Panc1 (cell line): ENCODE results near the gene ALK. TPM values are rescaled to one million over a fixed set of nuclear protein-coding genes. Genes with fewer than 3 reads are reported as not detected.

Experiments used
- ATAC-seq: fragments of 200-7000 bp; cut with Tn5 transposase; 2 replicates; pipeline ENCODE4 v1.9.1; 2020; ENCODE audit warnings: mild to moderate bottlenecking, moderate library complexity
- BruUV-seq: library from RNA; stranded (reverse); fragments of 400-500 nt; replicated peaks from 2 replicates; lab custom pipeline; 2021; lab: Mats Ljungman, UMichigan
- CTCF ChIA-PET: fragments of 300-600 bp; sonication (Branson Sonifier 250); formaldehyde crosslinking; loops from one replicate; lab custom pipeline; 2022; ENCODE audit warnings: antibody characterized with exemption; lab: Charles Lee
- POLR2A ChIA-PET: fragments of 300-600 bp; sonication (Branson Sonifier 250); formaldehyde crosslinking; loops from one replicate; lab custom pipeline; 2022; ENCODE audit warnings: antibody characterized with exemption; lab: Charles Lee
- DNase-seq: peaks from one replicate; pipeline ENCODE4 v3.0.0-alpha.2; 2010; ENCODE audit warnings: low read depth, low spot score
- H3K27ac ChIP-seq: 2 replicates; pipeline ENCODE4 v1.5.1; 2011; ENCODE audit warnings: mild to moderate bottlenecking, low read length, inconsistent platforms
- H3K27me3 ChIP-seq: fragments of 200-500 bp; sonication (Bioruptor generic); 2 replicates; pipeline ENCODE4 v1.6.0; 2014; ENCODE audit warnings: low read length, inconsistent platforms; ENCODE audit not compliant: control insufficient read depth, insufficient read depth
- H3K36me3 ChIP-seq: fragments of 200-500 bp; sonication (Bioruptor generic); 2 replicates; pipeline ENCODE4 v1.5.1; 2014; ENCODE audit warnings: inconsistent platforms, mild to moderate bottlenecking, low read length, moderate library complexity; ENCODE audit not compliant: control insufficient read depth, insufficient read depth
- H3K4me1 ChIP-seq: 2 replicates; pipeline ENCODE4 v1.5.1; 2011; ENCODE audit warnings: inconsistent platforms, mild to moderate bottlenecking, low read length, moderate library complexity; ENCODE audit not compliant: control insufficient read depth, insufficient read depth
- H3K4me3 ChIP-seq, 2 experiments: 2 replicates each; pipeline ENCODE4 v1.5.1; 2011 to 2012; ENCODE audit warnings: low read depth in 2 of 2, low read length in 2 of 2, mild to moderate bottlenecking in 2 of 2, inconsistent platforms in 1 of 2, moderate library complexity in 1 of 2
- H3K9me3 ChIP-seq: fragments of 200-500 bp; sonication (Bioruptor generic); 2 replicates; pipeline ENCODE4 v1.5.1; 2014; ENCODE audit warnings: low read depth, mild to moderate bottlenecking, inconsistent platforms, low read length, moderate library complexity; ENCODE audit not compliant: control insufficient read depth, insufficient read depth
- CTCF ChIP-seq: fragments of 450-650 bp; IDR thresholded peaks from 2 replicates; pipeline ENCODE4 v1.5.1; 2017; ENCODE audit warnings: mild to moderate bottlenecking
- POLR2AphosphoS5 ChIP-seq: IDR thresholded peaks from 2 replicates; pipeline ENCODE4 v1.6.1; 2012; ENCODE audit warnings: mild to moderate bottlenecking, low read depth, low read length, moderate library complexity
- REST ChIP-seq, 2 experiments: IDR thresholded peaks; 2 replicates each; pipeline ENCODE4 v1.6.1; 2011 to 2012; ENCODE audit warnings: low read depth in 2 of 2, control low read depth in 1 of 2, low read length in 1 of 2, mild to moderate bottlenecking in 1 of 2, moderate library complexity in 1 of 2; ENCODE audit not compliant: insufficient read depth in 1 of 2
- SIN3A ChIP-seq: IDR thresholded peaks from 2 replicates; pipeline ENCODE4 v1.6.1; 2012; ENCODE audit warnings: low read depth, mild to moderate bottlenecking, low read length, moderate library complexity, borderline replicate concordance; ENCODE audit not compliant: insufficient read depth
- TCF7L2 ChIP-seq: IDR thresholded peaks from 2 replicates; pipeline ENCODE4 v1.6.1; 2011; ENCODE audit warnings: mild to moderate bottlenecking, low read depth, low read length, inconsistent platforms
- in situ Hi-C: cut with HindIII; loops from 2 replicates; pipeline ENCODE4 v1.10.0; 2016; ENCODE audit warnings: low sequenced_read_pairs, low pct_unique_long_range_greater_than_20kb
- intact Hi-C: fragments of 100-400 bp; cut with micrococcal nuclease; formaldehyde crosslinking; loops from one replicate; pipeline ENCODE4 v1.10.0; 2022; ENCODE audit not compliant: unreplicated experiment
- total RNA-seq: library from RNA; stranded (reverse); gene quantifications from one replicate; pipeline ENCODE4 v1.2.1, GENCODE V29; 2021; ENCODE audit not compliant: unreplicated experiment

Gene ALK
- total RNA-seq, 1 experiment from 2014 or later: not detected

GRCh38 chr2:29687121-29687520, 234.3 kb downstream of the ALK start:
- POLR2A ChIA-PET: no interaction called here
- H3K9me3 ChIP-seq: no peaks in the 10 kb centered on the region
- no peaks in the 10 kb centered on the region for H3K36me3 ChIP-seq
- ATAC-seq (no peak), DNase-seq (no peak)
- intact Hi-C loops (no loop called here), in situ Hi-C loops (no loop called here)
- BruUV-seq: no TSS peak
- no peak overlapping the region for H3K4me3 ChIP-seq
- peaks cover 2% of the 10 kb centered on the region for H3K27me3 ChIP-seq
- no peaks in the 10 kb centered on the region for H3K4me1 ChIP-seq
- CTCF ChIA-PET: no interaction called here
- no peak for TF ChIP-seq TCF7L2
- no peak for TF ChIP-seq REST (IDR thresholded peaks at IDR 0.05; ENCODE audit: insufficient read depth in 1 of 2, low read depth in 2 of 2, low read length in 1 of 2)
- TF ChIP-seq CTCF: no peak
- no peak for TF ChIP-seq SIN3A
- no peak for TF ChIP-seq POLR2AphosphoS5
- no peak overlapping the region for H3K27ac ChIP-seq

- no peaks in the 10 kb centered on the region for H3K36me3 ChIP-seq
- H3K27ac ChIP-seq: no peak overlapping the region
- ChIA-PET POLR2A (no interaction called here), CTCF (no interaction called here)
- no peaks in the 10 kb centered on the region for H3K27me3 ChIP-seq
- intact Hi-C loops (no loop called here), in situ Hi-C loops (no loop called here)
- peaks cover 3% of the 10 kb centered on the region; the same call in 1 of the 2 replicates for H3K9me3 ChIP-seq
- no peak for TF ChIP-seq POLR2AphosphoS5
- no peak for TF ChIP-seq REST (IDR thresholded peaks at IDR 0.05; ENCODE audit: insufficient read depth in 1 of 2, low read depth in 2 of 2, low read length in 1 of 2)
- no peak for TF ChIP-seq CTCF
- no peak for TF ChIP-seq SIN3A
- no peak for TF ChIP-seq TCF7L2
- BruUV-seq: no TSS peak
- no peak for DNase-seq
- no peaks in the 10 kb centered on the region for H3K4me1 ChIP-seq
- H3K4me3 ChIP-seq: no peak overlapping the region
- no peak for ATAC-seq
Measured at GRCh38 chr2:29676886-29677453, 244.4 kb downstream of the ALK start.
